Adipocyte (in vitro differentiated cells): ENCODE measurements around the gene KCNH6.

Source experiments
- DNase-seq: peaks from one replicate; pipeline ENCODE4 v3.0.0-alpha.2; 2015; ENCODE audit warnings: low read depth
- H3K27me3 ChIP-seq: replicated peaks from 2 replicates; pipeline ENCODE4 v1.7.0; 2013; ENCODE audit warnings: mild to moderate bottlenecking, low read length, moderate library complexity; ENCODE audit not compliant: control insufficient read depth, insufficient read depth
- H3K36me3 ChIP-seq: 2 replicates; pipeline ENCODE4 v1.7.0; 2013; ENCODE audit warnings: low read length, mild to moderate bottlenecking, moderate library complexity; ENCODE audit not compliant: control insufficient read depth, insufficient read depth, severe bottlenecking
- H3K4me1 ChIP-seq: 2 replicates; pipeline ENCODE4 v1.7.0; 2013; ENCODE audit warnings: mild to moderate bottlenecking, low read length, moderate library complexity; ENCODE audit not compliant: control insufficient read depth, insufficient read depth
- H3K4me3 ChIP-seq: 2 replicates; pipeline ENCODE4 v1.7.0; 2013; ENCODE audit warnings: mild to moderate bottlenecking, low read length, moderate library complexity
- H3K9ac ChIP-seq: 2 replicates; pipeline ENCODE4 v1.7.0; 2013; ENCODE audit warnings: mild to moderate bottlenecking, low read length, moderate library complexity
- H3K9me3 ChIP-seq: 2 replicates; pipeline ENCODE4 v1.7.0; 2013; ENCODE audit warnings: mild to moderate bottlenecking, low read length, moderate library complexity; ENCODE audit not compliant: control insufficient read depth

Gene KCNH6

DNA sequence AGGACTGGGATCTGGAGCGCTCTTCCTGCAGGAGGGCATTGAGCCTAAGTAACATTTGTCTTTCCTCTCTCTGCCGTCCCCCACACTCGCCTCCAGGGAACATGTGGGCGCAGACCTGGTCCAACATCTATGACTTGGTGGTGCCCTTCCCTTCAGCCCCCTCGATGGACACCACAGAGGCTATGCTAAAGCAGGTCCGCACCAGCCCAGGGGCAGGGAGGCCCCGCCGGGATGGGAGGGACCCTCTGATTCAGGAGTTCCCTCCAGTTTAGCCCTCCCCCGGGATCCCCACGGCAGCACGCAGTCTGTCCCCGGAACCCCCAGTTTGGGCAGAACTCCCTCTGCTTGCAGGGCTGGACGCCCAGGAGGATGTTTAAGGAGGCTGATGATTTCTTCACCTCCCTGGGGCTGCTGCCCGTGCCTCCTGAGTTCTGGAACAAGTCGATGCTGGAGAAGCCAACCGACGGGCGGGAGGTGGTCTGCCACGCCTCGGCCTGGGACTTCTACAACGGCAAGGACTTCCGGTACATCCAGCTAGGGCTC lies 32.2 kb upstream of the KCNH6 start:
- H3K27me3 ChIP-seq = no peaks in the 10 kb centered on the region
- no peaks in the 10 kb centered on the region for H3K9me3 ChIP-seq
- no peak for DNase-seq
- H3K36me3 ChIP-seq = no peaks in the 10 kb centered on the region
- no peaks in the 10 kb centered on the region for H3K4me1 ChIP-seq
- H3K4me3 ChIP-seq = no peak overlapping the region
- no peak overlapping the region for H3K9ac ChIP-seq

DNA sequence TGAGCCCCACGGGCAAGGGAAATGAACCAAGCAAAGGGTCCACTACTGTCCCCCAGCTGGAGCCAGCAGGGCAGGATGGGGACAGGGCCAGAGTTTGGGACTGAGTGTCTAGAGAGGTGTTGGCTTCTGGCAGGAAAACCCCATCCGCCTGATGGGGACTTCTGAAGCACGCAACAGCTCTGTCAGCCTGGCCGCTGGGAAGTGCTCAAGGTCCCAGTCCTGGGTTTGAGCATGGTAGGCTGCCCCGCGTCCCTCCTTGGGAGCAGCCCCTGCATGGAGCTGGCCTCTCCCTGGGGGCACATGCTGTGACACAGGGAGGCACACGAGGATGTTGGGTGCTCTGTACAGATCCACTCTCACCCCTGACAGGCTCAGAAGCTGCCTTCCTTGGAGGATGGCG lies 31.7 kb upstream of the KCNH6 start:
- no peak for DNase-seq
- H3K4me1 ChIP-seq = no peaks in the 10 kb centered on the region
- H3K9me3 ChIP-seq = no peaks in the 10 kb centered on the region
- H3K4me3 ChIP-seq = no peak overlapping the region
- H3K9ac ChIP-seq = no peak overlapping the region
- H3K27me3 ChIP-seq = no peaks in the 10 kb centered on the region
- no peaks in the 10 kb centered on the region for H3K36me3 ChIP-seq

DNA sequence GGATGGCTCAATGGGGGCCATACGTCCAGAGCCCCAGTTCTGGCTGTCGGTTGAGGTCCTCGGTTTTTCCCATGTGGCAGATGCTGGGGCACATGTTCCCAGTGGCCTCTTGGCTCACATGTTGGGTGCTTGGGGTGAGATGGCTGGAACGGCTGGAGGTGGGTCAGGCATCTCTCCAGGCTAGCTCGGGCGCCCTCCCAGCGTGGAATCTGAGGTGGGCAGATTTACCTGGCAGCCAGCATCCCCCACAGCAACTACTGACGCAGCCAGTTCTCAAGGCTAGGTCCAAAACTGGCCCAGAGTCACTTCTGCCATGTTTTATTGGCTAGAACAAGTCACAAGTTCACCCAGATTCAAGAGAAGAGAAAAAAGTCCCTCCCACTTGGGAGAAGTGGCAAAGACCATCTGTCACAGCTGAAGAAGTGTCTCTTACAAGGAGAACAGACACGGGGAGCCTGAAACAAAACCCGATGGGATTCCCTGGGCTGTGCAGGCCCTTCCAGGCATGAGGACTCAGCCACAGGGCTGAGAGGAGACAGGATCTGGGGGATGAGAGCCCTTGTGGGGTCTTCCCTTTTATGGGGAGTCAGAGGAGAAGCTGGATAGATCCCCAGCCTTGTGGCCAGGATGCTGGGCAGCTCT lies 31.1 kb upstream of the KCNH6 start:
- H3K4me1 ChIP-seq = no peaks in the 10 kb centered on the region
- no peaks in the 10 kb centered on the region for H3K36me3 ChIP-seq
- H3K9me3 ChIP-seq = no peaks in the 10 kb centered on the region
- no peak overlapping the region for H3K4me3 ChIP-seq
- no peak for DNase-seq
- no peaks in the 10 kb centered on the region for H3K27me3 ChIP-seq
- H3K9ac ChIP-seq = no peak overlapping the region

DNA sequence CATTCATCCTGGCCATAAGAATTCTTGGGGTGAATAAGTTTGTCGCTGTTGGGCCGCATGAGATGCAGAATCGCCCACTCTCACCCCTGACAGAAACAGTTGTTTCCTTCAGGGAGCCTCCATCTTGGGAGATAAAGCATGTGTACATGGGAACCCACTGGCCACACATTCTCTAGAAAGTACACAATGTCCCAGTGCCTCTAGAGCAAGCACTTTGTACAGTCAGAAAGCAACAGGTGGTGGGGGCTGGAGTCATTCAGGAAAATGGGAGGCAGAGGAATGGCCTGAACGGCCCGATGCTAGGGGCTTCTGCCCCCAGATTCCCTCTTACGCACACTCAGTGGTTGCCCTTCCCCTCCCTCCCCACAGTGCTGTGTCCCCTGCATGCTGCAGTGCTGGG lies 30.2 kb upstream of the KCNH6 start:
- no peaks in the 10 kb centered on the region for H3K27me3 ChIP-seq
- H3K4me3 ChIP-seq = no peak overlapping the region
- H3K9me3 ChIP-seq = no peaks in the 10 kb centered on the region
- no peaks in the 10 kb centered on the region for H3K4me1 ChIP-seq
- no peak for DNase-seq
- no peaks in the 10 kb centered on the region for H3K36me3 ChIP-seq
- no peak overlapping the region for H3K9ac ChIP-seq

DNA sequence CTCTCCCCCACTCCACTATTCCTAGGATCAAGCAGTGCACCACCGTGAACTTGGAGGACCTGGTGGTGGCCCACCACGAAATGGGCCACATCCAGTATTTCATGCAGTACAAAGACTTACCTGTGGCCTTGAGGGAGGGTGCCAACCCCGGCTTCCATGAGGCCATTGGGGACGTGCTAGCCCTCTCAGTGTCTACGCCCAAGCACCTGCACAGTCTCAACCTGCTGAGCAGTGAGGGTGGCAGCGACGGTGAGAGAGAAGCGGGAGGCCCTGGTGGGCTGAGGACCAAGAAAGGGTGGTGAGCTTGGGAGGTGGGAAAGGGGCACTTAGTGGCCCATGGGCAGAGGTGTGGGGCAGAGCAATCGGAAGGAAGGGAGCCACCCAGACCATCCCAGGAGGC lies 29.7 kb upstream of the KCNH6 start:
- H3K27me3 ChIP-seq = no peaks in the 10 kb centered on the region
- H3K4me3 ChIP-seq = no peak overlapping the region
- H3K9ac ChIP-seq = no peak overlapping the region
- DNase-seq = no peak
- no peaks in the 10 kb centered on the region for H3K36me3 ChIP-seq
- peaks cover 2% of the 10 kb centered on the region for H3K4me1 ChIP-seq
- no peaks in the 10 kb centered on the region for H3K9me3 ChIP-seq

DNA sequence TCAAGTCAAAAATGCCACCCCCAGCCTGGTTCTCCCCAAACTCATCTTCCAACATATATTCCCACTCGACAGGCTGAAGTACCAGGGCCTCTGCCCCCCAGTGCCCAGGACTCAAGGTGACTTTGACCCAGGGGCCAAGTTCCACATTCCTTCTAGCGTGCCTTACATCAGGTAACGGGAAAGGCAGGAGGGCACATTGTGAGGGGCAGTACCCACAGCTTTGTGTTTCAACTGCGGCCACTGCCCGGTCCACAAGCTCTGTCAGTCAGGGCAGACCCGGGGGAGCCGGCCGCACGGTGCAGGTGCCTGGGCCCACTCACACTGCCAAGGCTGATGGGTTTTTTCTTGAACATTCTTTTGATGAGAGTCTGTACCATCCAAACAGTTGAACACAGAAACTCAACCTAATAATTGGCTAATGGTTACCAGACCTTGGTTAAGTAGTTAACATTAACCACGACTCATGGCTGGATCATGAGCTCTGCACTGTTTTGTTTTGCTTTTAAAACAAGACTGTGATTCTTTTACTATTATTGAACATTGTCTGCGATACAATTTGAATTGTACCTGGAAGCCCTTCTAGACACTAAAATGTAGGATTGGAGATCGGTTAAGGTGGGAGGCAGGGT lies 28.7 kb upstream of the KCNH6 start:
- H3K9me3 ChIP-seq = no peaks in the 10 kb centered on the region
- H3K36me3 ChIP-seq = no peaks in the 10 kb centered on the region
- H3K27me3 ChIP-seq = no peaks in the 10 kb centered on the region
- no peak overlapping the region for H3K4me3 ChIP-seq
- DNase-seq = no peak
- H3K4me1 ChIP-seq = peaks cover 6% of the 10 kb centered on the region
- no peak overlapping the region for H3K9ac ChIP-seq

DNA sequence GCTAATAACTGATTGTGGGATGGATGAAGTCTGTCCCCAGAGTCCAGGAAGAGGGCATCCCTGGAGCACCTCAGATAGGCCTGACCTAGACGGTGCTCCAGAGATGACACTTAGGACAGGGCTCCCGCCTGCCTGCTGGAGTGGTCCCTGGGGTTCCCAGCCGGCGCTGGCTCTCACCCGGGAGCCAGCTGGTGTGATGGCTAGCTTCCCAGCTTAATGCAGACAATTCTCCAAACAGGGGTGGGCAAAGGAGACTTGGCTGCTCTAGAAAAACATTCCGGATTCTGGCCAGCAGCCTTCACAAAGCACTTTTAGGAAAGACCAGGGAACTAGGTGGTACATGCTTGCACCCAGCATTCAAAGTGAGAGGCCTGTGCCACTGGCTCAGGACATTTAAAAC lies 27.7 kb upstream of the KCNH6 start:
- no peak overlapping the region for H3K9ac ChIP-seq
- no peak for DNase-seq
- no peaks in the 10 kb centered on the region for H3K9me3 ChIP-seq
- no peaks in the 10 kb centered on the region for H3K27me3 ChIP-seq
- H3K4me3 ChIP-seq = no peak overlapping the region
- H3K36me3 ChIP-seq = no peaks in the 10 kb centered on the region
- H3K4me1 ChIP-seq = peaks cover 6% of the 10 kb centered on the region

DNA sequence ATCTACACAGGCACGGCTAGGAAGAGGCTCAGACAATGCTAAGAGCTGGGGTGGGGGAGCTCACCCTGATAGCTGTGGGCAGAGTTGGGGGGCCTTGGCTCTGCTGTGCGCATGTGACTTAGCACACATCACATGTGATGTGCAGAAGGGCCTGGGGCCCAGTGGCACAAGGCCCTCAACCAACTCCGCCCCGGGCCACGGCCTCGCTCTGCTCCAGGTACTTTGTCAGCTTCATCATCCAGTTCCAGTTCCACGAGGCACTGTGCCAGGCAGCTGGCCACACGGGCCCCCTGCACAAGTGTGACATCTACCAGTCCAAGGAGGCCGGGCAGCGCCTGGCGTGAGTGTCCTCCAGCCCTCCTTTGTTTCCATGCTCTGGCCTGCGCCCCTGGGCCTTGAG lies 27.0 kb upstream of the KCNH6 start:
- Histone ChIP-seq H3K36me3 (no peaks in the 10 kb centered on the region), H3K4me3 (no peak overlapping the region), H3K9me3 (no peaks in the 10 kb centered on the region), H3K4me1 (peaks cover 6% of the 10 kb centered on the region), H3K9ac (no peak overlapping the region), H3K27me3 (peaks cover 5% of the 10 kb centered on the region)
- DNase-seq = no peak

DNA sequence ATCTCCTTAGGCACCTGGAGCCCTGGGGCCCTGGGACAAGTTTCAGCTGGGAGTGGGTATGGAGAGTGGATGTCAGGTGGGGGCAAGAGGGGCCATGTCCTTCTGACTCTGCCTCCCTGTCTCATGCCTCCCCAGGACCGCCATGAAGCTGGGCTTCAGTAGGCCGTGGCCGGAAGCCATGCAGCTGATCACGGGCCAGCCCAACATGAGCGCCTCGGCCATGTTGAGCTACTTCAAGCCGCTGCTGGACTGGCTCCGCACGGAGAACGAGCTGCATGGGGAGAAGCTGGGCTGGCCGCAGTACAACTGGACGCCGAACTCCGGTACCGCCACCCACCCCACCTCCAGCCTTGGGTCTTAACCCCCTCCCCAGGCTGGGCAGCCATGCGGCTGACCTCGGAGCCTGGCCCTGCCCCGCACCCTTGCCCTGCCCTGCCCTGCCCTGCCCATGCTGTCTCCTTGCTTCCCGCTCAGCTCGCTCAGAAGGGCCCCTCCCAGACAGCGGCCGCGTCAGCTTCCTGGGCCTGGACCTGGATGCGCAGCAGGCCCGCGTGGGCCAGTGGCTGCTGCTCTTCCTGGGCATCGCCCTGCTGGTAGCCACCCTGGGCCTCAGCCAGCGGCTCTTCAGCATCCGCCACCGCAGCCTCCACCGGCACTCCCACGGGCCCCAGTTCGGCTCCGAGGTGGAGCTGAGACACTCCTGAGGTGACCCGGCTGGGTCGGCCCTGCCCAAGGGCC lies 26.3 kb upstream of the KCNH6 start:
- no peaks in the 10 kb centered on the region for H3K36me3 ChIP-seq
- DNase-seq = no peak
- peaks cover 11% of the 10 kb centered on the region for H3K27me3 ChIP-seq
- no peak overlapping the region for H3K4me3 ChIP-seq
- no peaks in the 10 kb centered on the region for H3K9me3 ChIP-seq
- no peak overlapping the region for H3K9ac ChIP-seq
- H3K4me1 ChIP-seq = peaks cover 6% of the 10 kb centered on the region

DNA sequence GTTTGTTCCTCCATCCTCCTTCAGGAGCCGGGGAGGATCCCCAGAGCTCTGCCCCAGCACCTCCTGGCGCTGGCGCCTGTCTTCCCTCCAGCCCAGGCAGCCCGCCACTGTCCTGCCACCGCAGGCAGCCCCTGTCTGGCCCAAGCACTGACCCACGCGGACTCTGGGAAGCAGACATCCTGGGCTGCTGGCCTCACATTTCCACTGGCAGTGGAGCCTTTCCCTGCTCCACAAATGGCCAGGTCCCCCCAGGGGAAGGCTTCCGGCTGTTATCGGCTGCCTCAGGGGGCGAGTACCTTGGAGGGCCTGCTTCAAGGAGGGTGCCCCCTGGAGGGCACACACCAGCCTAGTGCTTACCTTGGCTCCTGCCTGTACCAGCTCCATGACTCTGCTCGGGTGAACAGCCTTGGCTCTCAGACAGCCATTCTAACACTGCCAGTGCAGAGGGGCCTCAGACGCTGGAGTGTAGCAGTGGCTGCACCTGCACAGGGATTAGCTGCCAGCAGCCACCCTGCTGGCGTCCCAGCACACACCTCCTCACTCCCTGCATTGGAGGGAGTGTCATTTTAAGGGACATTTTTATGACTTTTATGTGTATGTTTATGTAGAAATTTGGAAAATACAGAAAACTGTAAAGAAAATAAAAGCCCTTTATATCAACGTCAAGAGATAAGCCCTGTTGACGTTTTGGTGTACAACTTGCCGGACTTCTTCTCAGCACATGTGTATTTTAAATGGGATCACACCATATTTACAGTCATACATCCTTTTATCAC lies 25.3 kb upstream of the KCNH6 start:
- no peak overlapping the region for H3K9ac ChIP-seq
- peaks cover 13% of the 10 kb centered on the region for H3K27me3 ChIP-seq
- no peaks in the 10 kb centered on the region for H3K36me3 ChIP-seq
- no peaks in the 10 kb centered on the region for H3K9me3 ChIP-seq
- no peak overlapping the region for H3K4me3 ChIP-seq
- no peak for DNase-seq
- peaks cover 6% of the 10 kb centered on the region for H3K4me1 ChIP-seq

DNA sequence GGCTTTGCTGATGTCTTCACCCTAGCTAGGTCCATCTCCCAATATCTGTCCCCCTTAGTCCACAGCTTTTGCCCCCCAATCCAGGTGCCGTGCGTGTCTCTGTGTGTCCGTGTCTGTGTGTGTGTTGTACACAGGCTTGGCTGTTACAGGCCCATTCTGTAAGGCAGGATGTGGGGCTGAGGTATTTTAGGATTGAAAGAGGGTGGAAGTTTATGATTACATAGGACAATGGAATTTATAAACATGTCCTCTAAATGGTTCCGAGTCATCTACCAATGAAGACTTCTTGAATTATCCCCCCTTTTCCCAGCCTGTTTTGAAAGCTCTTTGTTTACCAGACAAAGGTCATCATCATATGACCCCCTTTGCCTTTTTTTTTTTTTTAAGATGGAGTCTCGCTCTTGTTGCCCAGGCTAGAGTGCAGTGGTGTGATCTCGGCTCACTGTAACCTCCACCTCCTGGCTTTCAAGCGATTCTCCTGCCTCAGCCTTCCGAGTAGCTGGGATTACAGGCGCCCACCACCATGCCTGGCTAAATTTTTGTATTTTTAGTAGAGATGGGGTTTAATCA lies 24.4 kb upstream of the KCNH6 start:
- DNase-seq = peak; percentile 49
- peaks cover 13% of the 10 kb centered on the region for H3K27me3 ChIP-seq
- H3K9me3 ChIP-seq = no peaks in the 10 kb centered on the region
- H3K36me3 ChIP-seq = no peaks in the 10 kb centered on the region
- no peak overlapping the region for H3K9ac ChIP-seq
- H3K4me3 ChIP-seq = no peak overlapping the region
- H3K4me1 ChIP-seq = peaks cover 6% of the 10 kb centered on the region
